Measurements from ENCODE around the gene CYP24A1.

Gene CYP24A1

GRCh38 chr20:54173653-54174456 is at the start of gene CYP24A1:
Gene CYP24A1 (minus strand): TSS chr20:54173986. CDS start chr20:54173579, 407 bp downstream.
- DNase-seq (ENCODE audit: low read depth in 2 of 2, low spot score in 1 of 2), result no peak

GRCh38 chr20:54223285-54223684 is 49.5 kb upstream of the CYP24A1 start:
- DNase-seq (ENCODE audit: low read depth in 2 of 2, low spot score in 1 of 2), result no peak

DNA sequence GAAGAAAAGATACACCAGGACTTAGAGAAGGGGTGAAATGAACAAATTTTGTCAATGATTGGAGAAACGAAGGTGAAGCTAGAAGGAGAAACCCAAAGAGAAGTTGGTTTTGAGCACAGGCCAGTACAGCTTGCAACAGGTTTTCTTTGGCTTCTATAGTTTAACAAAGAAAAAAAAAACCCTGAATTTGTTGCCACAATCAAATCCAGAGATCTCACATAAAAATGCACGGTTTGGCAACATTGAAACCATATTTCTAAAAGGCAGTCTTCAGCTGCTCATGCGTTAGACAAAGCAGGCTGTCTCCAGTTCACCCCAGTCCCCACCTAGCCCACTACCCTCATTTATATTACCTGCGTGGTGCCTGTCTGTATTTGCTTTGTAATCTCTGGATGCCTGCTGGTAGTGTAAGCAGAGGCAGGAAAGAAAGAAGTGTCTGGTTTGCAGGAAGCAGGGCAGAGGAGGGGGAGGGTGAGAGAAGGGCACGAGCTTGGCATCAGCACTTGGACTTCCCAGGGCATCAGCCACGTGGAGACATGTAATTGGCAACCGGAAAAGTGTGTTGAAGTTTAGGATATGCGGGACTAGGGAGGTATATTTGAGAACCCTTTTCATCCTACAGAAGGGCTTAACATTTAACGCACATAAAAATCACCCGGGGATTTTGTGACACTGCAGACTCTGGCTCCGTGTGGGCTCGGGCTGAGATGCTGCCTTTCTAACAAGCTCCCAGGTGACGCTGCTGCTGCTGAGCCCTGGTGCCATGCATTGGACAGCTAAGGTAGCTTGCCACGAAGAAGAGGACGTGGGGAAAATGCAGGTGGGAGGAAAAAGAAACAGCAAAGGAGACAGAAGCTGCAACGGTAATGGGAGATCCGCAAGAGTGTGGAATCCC is 48.5 kb upstream of the CYP24A1 start:
- no peak for DNase-seq (ENCODE audit: low read depth in 2 of 2, low spot score in 1 of 2)

- no peak for DNase-seq (ENCODE audit: low read depth in 2 of 2, low spot score in 1 of 2)
Measured at GRCh38 chr20:54221353-54221752, 47.6 kb upstream of the CYP24A1 start.

GRCh38 chr20:54220722-54221121 is 46.9 kb upstream of the CYP24A1 start:
- no peak for DNase-seq (ENCODE audit: low read depth in 2 of 2, low spot score in 1 of 2)

DNA sequence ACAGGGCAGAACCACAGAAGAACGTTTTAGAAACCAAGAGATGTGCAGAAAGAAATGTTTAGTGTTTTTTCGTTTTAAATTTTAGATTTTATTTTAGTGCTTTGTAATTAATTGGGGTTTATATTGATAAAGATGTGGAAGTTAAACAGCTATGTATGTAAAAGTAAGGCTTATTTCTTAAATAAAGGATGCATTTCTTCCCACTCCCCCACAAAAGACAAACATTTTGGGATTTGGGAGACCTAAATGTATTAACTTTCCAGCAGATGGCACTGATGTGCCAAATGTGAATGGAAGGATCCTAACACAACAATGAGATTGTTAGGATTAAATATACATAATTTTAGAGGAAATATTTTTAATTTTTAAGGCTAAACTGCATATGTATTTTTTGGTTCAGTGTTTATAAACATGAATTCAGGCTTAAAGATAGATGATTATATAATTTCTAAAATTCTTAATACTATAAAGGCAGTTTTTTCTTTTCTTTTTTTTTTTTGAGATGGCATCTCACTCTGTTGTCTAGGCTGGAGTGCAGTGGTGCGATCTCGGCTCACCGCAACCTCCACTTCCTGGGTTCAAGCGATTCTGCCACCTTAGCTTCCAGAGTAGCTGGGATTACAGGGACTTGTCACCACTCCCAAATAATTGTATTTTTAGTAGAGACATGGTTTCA is 46.1 kb upstream of the CYP24A1 start:
- no peak for DNase-seq (ENCODE audit: low read depth in 2 of 2, low spot score in 1 of 2)

GRCh38 chr20:54218470-54218869 is 44.7 kb upstream of the CYP24A1 start:
- no peak for DNase-seq (ENCODE audit: low read depth in 2 of 2, low spot score in 1 of 2)

DNA sequence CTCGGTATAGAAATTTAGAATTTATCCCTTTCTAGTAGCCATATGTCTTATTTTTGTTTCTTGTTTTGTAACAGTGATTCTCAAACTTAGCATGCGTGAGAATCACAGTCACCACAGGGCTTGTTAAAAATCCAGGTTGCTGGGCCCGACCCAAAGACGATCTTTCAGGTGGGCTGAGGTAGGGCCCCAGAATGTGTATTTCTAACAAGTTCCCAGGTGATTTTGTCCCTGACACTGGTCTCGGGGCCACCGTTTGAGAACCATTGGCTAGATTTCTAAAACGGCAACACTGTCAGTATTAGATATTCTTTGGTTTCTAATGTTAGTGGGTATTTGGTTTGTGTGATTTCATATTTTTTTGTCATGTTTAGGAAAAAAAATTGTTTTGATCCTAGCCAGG is 44.0 kb upstream of the CYP24A1 start:
- no peak for DNase-seq (ENCODE audit: low read depth in 2 of 2, low spot score in 1 of 2)

DNA sequence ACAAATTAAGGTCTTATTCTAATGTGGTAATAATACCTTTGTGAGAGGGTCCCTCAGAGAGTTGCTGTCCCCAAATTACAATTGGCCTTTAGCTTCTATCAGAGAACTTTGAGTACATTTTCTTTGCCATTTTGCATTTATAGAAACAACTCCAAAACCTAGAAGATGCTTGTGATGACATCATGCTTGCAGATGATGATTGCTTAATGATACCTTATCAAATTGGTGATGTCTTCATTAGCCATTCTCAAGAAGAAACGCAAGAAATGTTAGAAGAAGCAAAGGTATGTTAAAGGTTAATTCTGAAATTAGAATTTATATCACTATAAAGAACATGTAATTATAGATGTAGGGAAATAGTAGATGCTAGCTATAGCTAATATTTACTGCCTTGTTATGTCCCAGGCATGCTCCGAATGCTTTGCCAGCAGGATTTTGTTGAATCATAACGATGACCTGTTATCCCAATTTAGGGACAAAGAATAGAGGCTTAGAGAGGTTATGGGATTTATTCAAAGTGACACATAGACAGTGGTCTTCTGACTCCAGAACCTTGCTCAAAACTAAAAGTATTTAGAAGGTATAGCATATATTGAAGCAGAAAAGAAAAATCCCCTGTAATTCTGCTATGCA is 41.5 kb upstream of the CYP24A1 start:
- no peak for DNase-seq (ENCODE audit: low read depth in 2 of 2, low spot score in 1 of 2)

DNA sequence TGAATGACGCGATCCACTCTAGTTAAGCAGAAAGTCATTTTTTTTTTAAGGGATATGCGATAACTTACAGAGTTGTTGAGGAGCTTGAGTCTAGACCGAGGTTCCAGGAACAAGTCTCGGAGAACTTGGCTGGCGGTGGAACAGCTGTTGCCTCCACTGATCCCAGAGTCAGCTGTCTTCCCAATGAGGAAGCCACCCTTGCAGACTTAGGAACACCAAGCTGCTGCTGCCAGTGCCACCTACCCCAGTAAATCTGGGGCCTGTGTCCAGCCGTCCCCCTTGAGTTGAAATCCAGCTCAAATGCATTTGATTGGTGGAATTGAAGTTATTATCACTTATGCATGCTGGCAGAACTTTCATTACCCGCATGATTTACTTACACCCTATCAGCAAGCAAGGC is 40.8 kb upstream of the CYP24A1 start:
- DNase-seq (ENCODE audit: low read depth in 2 of 2, low spot score in 1 of 2), result no peak

DNA sequence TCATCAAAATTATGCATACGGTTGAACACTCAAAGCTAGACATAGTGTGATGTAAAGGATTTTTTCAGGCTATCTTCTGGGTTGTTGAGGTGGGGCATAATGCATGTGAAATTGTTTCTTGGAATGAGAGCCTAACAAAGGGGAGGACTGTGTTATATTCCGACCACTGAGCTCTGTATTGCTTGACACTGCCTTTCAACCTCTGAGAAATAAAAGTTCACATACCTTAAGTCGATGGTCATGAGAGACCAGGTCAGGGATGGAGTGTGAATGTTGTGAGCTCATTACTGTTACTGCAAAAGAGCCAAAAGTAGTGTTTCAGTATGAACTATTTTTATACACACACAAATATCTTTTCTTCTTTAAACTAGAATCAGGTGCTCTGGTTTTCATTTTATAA is 39.1 kb upstream of the CYP24A1 start:
- no peak for DNase-seq (ENCODE audit: low read depth in 2 of 2, low spot score in 1 of 2)

DNA sequence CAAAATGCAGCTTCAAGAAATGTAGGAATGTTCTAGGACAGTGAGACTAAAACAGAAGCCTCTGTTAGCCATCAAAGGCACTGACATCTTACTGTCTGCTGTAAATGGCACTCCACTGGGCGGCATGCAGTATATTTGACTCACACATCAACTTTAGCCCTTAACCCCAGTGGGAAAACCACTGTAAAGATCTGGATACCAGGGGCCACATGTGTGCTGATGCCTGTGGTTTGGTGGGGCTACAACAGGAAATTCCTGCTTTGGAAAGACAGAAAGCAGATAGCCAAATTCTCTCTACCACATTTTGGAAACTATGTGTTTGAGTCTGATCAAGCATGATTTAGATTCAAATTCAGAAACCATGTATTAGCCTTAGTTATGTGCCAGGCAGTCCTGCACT is 38.4 kb upstream of the CYP24A1 start:
- no peak for DNase-seq (ENCODE audit: low read depth in 2 of 2, low spot score in 1 of 2)

GRCh38 chr20:54209216-54209813 is 35.5 kb upstream of the CYP24A1 start:
- DNase-seq (ENCODE audit: low read depth in 2 of 2, low spot score in 1 of 2), result no peak

DNA sequence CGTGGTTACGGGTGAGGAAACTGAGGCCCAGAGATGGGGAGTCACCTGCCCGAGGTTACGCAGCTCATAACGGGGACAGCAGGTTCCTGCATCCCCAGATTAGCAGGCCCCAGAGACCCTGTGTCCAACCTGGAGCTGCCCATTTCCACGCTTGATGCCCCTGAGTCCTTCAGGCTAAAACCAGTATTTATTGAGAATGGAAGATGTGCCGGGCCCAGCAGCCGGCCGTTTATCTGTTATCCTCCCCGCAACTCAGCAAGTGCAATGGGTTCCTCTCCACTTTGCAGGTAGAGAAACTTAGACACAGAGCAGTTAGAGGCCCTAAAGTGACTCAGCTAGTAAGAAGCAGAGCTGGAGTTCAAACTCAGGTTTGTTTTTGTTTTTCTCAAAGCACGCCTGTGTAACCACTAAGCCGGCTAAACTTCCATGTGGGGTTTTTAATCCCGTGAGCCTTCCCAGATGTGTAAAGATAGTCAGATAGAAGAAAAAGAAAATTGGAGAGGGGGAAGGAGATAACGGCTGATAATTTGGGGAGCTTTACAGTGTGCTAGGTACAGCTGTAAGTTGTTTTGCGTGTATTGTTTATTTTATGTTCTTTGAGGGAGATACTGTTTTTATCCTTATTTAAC is 34.9 kb upstream of the CYP24A1 start:
- DNase-seq (ENCODE audit: low read depth in 2 of 2, low spot score in 1 of 2), result no peak

GRCh38 chr20:54207743-54208547 is 34.2 kb upstream of the CYP24A1 start, which contains the start of gene PFDN4:
Gene PFDN4 (plus strand): TSS chr20:54208087. CDS start chr20:54208101, 14 bp downstream.
- DNase-seq (ENCODE audit: low read depth in 2 of 2, low spot score in 1 of 2), result peak; percentile 43 to 45

GRCh38 chr20:54207053-54207742 is 33.4 kb upstream of the CYP24A1 start:
- DNase-seq (ENCODE audit: low read depth in 2 of 2, low spot score in 1 of 2), result no peak

DNA sequence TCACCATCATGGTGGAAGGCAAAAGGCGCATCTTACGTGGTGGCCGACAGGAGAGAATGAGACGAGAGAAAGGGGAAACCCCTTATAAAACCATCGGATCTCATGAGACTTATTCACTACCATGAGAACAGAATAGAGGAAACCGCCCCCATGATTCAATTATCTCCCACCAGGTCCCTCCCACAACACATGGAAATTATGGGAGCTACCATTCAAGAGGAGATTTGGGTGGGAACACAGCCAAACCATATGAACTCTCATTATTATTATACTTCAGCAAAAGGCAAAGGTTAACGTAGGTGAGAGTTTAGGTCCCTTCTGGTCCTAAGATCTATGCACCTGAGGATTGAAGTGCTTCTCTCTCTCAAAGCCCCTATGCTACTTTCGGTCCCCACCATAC is 31.7 kb upstream of the CYP24A1 start:
- no peak for DNase-seq (ENCODE audit: low read depth in 2 of 2, low spot score in 1 of 2)

DNA sequence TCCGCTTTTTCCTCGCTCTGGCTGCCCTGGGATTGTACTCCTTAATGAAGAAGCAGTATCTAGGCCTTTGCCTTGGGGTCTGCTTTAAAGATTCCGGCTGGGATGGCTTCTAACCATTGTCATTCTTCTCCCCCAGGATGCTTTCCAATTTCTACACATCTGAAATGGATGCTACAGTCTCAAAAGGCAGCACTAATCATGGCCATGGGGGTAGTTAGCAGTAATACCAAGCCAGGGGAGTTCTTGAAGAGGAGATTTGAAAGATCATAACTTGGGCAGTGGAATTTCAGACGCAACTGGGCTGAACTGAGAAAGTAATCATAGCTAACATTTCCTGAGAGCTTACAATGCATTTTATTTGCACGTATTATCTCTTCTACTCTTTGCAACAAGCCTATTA is 30.7 kb upstream of the CYP24A1 start:
- DNase-seq (ENCODE audit: low read depth in 2 of 2, low spot score in 1 of 2), result no peak

- DNase-seq (ENCODE audit: low read depth in 2 of 2, low spot score in 1 of 2), result no peak
Measured at GRCh38 chr20:54204063-54204462, 30.3 kb upstream of the CYP24A1 start.

All from stimulated activated CD8-positive, alpha-beta memory T cell treated with anti-CD3 and anti-CD28 coated beads, Interleukin-4, amount 100 ng/mL, for 1 hour (primary cell).